ENCODE data around the gene DOK1.

The DOK1 gene

DNA sequence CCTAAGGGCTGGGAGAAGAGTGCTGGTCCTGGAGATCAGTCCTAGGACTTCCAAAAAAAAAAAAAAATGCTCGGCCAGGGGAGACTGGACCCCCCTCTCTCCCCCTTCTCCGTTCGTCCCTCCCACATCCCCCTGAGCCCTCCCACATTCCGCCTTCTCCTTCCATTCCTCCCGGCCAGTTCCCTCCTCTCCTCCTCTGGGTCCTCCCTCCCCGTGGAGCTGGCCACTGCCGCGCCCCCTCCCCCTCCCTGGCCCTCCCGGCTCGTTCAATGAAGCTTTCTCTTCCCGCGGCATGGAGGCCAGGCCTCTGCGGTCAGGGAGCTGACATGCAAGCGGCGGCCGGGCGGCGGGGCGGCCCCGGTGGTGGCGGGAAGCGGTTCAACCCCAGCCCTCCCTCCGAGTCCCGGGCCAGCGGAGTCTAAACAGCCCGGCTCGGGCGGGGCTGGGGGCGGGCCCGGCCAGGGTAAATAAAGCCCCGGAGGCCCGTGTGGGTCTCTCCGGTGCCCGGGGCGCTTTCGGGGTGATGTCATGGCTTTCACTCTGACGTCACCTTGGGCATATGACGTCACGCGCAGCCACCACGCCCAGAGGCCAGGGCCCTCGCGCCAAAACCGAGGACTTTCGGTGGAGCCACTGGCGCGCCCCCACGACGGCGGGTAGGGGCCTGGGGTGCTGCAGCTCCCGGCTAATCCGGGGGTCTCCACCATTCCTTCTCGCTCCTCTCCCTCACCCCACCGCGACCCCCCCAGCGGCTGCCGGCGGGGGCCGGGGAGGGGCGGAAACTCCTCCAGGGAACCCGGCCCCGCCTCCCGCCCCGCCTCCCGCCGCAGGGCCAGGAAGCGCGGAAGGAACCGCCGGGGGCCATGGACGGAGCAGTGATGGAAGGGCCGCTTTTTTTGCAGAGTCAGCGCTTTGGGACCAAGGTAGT lies at the start of gene DOK1, which contains the start of gene LOXL3:
Gene DOK1, plus strand, starts transcription at position 829 of the 928 bp plus-strand sequence. Its CDS starts 35 bp downstream, at position 864.
Gene LOXL3, minus strand, starts transcription at position 51 of the 928 bp plus-strand sequence. CDS start 1,308 bp downstream, outside the sequence.
- peak; percentile 33 to 86 (median 86) for DNase-seq

DNA sequence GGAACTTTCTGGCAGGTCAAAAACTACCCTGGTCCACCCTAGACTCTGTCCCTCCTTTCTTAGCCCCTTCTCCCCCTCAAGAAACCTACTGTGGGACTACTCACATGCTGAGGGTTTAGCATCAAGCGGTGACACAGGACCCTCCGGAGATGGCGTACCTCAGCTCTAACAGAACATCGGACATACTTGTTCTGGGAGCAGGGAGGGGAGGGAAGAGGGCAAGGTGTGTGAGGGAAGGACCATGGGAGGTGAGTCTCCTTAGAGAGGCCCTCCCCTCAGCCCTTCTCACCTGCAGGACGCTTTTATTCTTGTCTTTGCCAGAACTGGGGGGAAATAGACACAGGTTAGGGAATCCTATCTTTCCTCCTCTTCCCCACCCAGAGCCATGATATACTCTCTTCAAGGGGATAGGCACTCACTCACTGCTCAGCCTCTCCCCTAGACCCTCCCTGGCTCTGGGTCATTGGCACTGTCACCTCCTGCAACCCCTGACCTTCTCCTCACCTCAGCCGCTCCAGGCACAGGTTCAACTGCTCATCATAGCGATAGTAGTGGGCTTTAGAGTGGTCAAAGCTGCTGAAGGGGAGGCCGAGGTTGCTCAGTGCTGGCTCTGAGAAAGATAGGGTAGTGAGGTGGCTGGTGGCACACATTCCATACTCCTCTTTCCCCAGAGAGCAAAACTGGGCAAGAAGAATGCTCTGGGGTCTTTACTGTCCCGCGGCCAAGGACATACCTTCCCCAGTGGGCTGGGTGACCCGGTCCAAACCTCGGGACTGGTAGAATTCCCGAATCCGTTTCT lies 48.9 kb upstream of the DOK1 start:
- no peak for DNase-seq

DNA sequence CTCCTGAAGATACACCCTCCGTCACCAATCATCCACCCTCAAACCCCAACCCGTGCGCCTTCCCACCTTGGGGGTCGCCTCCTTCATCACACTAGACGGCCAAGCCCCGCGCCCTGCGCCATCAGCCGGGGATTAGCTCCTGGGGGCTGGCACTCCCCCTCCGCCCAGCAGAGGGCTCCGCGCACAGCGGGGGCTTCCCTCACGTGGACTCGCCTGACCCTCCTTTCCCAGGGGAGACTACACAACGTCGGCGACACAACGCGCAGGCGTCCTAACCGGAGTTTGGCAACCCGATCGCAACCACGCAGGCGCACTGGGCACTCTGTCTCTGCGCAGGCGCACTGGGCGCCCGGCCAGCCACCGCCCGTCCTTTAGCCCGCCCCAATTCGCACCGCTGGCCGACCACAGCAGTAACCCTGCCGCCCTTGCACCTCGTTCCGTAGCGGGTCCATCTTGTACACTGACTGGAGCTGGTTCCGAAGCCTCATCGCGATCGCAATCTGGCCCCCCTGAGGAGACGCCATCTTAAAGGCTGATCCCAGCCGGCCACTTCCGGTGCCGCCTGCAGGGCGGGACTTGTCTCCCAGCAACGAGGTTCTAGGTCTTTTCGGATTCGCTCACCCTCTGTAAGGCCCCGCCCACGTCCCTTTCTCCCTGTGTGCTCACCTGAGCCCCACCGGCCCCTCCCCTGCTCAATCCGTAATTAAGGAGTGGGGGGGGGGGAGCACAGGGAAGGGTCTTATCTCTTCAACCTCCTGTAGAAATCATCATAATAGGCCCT lies 47.2 kb upstream of the DOK1 start, which contains the start of gene PCGF1:
Gene PCGF1, minus strand, starts transcription at position 551 of the 781 bp plus-strand sequence. Its CDS starts 27 bp downstream, at position 524.
- DNase-seq, result peak; percentile 94 to 100 (median 100)

DNA sequence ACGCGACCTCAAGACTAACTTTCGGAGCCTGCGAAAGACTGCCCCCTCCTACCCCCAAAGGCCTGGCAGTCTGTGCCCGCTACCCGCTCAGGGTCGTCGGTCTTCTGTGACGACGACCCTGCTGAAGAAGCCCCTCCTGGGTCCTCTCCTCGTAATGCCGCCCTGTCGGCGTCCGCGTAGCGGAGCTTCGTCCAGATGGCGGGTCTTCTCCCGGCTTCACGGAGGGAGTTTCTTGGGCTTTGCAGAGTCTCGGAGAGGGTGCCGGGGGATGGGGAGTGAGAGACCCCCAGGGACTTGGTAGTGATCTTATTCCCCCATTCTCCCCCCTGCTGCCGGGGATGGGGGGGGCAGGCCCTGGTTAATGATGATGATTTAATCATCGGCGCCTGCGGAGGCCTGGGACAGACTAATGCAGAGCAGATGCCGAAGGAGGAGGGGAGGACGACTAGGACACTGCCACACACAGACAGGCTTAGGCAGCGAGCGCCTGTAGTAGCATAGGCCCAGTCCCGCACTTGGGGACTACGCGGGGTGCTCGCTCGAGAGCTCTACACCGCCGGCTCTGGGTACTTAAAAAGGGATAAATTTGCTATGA lies 46.5 kb upstream of the DOK1 start:
- DNase-seq, result peak in 1 of 3 experiments; percentile 94

DNA sequence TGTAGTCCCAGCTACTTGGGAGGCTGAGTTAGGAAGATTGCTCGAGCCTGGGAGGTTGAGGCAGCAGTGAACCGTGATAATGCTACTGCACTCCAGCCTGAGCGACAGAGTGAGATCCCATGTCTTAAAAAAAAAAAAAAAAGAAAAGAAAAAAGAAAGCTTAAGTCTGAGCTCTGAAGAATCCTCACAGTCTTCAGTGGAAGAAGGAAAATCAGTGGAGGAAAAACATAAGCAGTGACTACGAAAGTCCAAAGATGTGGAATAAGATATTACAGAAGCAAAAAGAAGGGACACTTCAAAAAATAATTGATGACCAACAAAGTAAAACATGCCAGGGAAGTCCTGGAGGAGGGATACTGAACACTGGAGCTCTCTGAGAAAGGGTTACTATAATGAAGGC lies 44.2 kb upstream of the DOK1 start:
- no peak for DNase-seq

DNA sequence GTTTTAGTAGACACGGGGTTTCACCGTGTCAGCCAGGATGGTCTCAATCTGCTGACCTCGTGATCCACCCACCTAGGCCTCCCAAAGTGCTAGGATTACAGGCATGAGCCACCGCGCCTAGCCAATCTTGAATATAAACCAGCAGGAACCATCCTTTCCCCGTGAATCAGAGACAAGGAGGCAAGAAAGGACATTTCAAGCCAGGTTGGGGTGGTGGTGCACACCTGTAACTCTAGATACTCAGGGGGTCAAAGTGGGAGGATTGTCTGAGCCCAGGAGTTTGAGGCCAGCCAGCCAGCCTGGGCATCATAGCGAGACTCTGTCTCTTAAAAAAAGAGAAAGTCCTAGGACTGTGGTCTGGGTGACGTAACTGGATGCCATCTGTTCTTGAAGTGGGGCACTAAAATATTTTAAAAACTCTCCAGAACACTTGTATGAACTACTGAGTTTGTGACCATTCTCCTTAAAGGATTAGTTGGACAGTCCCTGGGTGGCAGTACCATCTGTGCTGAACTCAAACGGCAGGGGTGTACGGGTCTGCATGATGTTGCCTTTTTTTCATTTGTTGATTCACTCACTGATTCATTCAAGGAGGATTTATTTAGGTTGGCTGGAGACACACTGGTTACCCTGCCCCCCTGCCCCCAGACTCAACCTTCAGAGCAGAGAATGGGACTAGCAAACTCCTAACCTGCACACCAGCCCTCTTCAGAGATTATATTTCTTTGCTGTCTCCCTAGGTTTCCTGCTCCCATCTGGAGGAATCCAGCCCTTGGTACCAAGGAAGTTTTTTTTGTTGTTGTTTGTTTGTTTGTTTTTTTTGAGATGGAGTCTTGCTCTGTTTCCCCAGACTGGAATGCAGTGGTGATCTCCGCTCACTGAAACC lies 43.2 kb upstream of the DOK1 start:
- DNase-seq, result no peak

DNA sequence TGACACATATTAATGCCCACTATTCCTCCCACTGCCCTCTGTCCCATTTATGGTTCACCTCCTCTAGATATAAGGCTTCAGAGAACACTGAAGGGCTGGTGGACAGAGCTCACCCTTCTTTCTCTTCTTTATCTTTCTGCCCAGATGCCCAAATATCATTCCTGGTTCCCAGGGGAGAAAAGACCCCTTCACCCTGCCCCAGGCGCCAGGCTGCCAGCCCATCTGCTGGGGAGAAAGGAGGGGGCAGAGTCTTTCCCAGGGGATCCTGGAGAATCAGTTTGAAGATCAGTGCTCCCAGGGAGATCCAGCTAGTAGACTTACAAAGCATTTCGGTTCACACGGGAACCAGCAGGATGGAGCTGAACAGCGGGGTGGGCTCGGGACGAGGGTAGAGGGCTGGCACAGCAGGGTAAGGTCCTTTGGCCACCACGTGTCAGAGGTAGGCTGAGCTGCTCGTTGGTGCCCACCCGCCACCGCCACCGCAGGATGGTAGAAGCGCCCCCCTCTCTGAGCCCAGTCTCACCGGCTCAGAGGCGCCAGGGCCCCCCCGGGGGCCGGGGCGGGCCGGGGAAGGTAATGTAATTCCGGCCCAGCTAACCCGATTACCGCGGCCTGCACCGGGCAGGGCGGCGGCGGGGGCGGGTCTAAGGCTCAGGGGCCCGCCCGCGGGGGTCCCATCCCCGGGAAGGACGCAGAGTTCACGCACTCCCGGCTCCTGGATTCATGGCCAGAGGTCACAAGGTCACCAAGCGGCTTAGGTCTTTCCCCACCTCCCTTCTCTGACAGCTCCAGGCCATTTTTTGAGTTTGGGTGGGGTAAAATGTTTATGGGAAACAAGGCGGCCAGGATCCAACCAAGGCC lies 41.5 kb upstream of the DOK1 start:
- DNase-seq, result no peak

DNA sequence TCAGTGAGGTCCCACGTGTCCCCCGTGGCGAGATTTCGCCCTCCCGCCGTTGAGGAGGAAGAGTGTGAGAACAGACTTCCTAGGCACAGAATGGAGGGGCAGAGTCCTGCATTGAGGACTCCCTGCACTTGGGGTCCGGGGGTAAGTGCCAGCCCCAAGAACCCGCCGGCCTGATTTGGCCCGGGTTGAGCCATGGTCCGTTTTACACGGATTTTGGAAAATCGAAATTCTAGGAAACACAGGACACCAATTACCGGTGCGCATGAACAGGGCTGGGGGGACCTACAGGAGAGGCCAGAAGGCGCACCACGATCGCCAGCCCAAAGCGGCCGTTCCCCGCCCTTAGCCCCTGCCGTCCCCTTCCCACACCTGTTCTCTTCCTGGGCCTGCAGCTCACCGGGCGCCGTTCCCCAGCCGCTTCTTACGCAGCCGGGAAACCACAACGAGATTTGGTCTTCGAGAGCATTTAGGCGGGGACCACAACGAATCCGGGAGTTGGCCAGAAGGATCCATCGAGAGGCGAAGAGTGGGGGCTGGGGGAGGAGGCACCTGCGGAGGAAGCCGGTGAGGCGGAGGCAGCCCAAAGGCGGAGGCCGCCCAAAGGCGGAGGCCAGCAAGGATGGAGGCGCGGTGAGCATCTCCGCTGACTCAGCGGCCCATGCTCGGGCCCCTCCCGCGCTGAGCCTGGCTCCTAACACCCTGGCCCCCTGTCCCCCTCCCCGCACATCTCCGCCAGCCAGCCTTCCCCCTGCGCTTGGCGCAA lies 40.7 kb upstream of the DOK1 start:
- DNase-seq, result peak in 2 of 3 experiments; percentile 60 to 65

DNA sequence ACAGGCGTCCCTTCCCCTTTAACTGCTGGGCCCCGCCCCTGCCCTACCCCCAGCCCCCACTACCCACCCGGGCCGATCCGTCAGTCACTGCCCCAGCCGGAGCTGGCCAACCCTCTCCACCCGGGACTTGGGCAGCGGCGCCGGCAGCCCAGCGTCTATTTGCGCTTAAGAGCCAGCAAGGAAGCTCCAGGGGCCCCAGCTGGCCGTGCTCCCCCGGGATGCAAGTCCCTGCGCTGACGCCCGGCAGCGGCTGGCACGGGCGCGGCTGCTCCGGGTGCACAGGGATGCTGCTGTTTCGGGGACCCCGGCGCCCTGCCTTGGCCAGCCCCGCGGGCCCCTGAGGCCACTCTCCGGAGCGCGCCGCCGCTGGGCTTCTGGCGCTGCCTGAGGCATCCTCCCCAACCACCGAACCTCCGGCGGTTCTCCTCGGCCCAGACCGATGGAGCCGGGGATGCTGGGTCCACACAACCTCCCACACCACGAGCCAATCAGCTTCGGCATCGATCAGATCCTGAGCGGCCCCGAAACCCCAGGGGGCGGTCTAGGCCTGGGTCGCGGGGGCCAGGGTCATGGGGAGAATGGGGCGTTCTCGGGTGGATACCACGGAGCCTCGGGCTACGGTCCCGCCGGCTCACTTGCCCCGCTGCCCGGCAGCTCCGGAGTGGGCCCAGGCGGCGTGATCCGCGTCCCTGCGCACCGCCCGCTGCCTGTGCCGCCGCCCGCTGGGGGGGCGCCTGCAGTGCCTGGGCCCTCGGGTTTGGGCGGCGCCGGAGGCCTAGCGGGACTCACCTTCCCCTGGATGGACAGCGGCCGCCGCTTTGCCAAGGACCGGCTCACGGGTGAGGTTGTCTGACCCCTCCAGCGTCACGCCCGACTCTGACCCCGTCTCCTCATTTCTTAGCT lies 39.9 kb upstream of the DOK1 start, which contains the start of gene TLX2:
Gene TLX2, plus strand, starts transcription at position 83 of the 903 bp plus-strand sequence. Its CDS starts 357 bp downstream, at position 440.
- peak in 2 of 3 experiments; percentile 58 to 65 for DNase-seq

DNA sequence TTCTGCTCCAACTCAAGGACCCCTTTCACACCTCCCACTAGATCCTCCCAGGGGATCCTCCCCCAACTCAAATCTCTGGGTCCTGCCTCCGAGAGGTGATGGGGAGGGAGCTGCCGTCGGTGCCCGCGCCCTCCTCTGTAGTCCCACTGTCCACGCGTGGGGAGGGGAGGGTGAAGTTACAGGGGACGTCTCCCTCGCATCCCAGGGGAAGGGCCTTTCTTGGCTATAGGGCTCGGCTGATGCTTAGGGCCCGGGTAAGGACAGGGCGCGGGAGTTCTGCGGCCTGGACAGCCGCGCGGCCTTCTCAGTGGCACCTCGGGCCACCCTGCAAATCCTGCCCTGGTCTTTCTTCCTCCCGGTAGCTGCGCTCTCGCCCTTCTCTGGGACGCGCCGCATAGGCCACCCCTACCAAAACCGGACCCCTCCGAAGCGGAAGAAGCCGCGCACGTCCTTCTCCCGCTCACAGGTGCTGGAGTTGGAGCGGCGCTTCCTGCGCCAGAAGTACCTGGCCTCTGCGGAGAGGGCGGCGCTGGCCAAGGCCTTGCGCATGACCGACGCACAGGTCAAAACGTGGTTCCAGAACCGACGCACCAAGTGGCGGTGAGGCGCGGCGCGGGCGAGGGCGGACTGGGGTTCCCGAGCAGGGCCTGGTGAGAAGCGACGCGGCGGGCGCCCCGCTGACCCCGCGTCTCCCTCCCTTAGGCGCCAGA lies 39.1 kb upstream of the DOK1 start:
- DNase-seq, result no peak

DNA sequence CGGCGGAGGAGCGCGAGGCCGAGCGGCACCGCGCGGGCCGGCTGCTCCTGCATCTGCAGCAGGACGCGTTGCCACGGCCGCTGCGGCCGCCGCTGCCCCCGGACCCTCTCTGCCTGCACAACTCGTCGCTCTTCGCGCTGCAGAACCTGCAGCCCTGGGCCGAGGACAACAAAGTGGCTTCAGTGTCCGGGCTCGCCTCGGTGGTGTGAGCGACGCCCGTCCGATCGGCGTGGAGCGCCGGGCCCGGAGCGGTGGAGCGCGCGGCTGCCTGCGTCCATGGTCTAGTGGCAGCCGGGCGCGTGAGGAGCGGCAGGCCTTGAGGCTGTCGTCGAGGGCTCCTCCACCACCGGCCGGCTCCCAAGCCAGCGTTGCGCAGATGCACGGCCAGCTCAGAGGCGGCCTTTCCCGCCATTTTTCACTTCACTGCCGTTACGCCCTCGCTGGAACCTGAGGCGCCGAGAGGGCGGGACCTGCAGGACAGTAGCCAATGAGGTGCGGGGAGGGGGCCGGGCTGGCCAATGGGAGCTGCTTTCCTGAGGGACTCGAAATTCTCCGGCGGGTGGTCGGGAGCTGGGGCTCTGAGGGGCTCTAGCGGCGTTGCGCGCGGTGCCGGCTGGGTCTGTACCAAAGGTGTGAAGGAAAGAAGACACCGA lies 38.4 kb upstream of the DOK1 start:
- DNase-seq, result peak in 1 of 3 experiments; percentile 18

DNA sequence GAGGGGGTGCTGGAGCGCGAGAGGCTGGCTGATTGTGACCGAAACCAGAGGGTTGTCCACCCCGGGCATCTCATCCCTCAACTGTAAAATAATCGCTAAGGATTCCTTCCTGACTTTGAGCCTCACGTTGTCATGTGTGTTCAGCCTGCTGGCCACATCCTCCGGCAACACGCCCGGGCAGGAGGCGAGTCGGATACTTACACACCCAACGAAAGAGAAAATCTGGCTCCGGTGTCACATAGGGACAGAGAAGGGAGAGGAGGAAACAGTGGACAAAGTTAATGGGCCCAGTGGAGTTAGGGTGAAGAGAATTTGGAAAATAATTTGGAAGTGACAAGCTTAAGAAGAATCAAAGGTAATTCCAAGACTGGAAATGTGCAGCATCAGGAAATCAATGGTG lies 37.9 kb upstream of the DOK1 start:
- no peak for DNase-seq

DNA sequence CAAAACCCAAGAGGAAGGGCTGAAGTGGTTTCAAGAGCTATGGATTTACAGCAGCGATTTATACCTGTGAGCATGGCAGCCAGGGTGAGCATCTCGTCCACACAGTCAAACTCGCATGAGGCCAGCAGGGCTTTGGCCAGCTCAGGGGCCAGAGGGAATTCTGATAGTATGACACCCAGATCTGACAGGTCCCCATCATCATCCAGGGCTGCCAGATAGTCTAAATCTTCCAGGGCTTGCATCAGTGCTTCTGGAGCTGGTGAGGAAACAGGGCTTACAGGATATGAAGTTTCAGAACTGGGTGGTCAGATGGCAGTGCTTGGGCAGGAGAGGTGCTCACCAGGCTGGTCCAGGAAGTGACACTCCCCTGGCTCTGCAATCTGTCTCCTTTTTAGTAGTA lies 32.0 kb upstream of the DOK1 start:
- DNase-seq, result no peak

DNA sequence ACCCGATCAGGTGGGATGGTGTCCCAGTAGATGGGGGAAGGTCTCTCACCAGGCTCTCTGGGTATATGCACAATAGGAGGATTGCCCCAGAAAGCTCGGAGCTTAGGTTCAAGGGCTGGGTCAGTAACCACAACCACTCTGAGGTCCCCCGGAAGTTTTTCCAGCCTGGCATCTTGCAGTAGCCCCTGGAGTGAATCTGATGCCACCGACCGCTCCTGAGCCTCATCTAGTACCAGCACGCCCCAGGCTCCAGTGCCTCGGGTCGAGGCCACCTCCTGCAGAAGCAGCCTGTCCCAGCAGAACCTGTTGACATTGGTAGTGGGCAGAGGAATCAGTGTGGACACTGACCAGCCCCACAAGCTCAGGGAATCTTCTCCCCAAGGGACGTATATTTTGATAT lies 30.5 kb upstream of the DOK1 start:
- DNase-seq, result no peak

DNA sequence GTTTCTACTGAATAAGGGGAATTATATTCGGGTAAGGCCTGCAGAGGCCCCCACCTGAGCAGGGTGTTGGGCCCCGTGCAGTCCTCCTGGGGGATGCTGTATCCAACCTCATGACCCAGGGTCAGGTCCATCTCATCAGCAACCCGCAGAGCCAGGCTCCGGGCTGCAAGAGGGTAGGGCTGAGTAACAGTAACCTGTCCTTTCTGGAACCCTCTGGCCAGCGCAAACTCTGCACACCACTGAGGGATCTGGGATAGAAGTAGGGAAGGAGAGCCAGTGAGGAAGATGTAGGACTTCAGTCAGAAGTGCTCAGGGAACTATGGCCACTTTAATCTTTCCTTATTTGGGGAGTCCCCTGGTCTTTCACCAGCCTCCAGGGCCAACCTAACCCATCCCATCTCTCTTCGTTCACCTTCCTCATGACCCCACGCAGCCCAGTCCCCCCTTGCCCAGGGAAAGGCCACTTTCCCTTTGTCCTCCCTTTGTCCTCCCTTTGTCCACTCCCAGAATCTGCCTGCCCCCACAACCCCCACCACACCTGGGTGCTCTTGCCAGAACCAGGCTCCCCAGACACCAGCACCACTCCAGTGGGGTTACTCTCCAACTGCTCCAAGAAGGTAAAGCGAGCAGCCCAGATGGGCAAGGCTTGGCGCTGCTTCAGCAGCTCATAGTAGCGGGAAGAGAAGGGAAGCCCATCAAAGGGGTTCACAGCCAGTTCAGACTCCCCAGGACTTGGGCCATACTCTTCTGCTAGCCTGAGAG lies 29.4 kb upstream of the DOK1 start:
- no peak for DNase-seq
